ENCODE measurements around the gene TP53BP1. TPM values are rescaled to one million over a fixed set of nuclear protein-coding genes. Genes with fewer than 3 reads are reported as not detected.

TP53BP1 gene
- total RNA-seq, 1 donor from 2014 or later: 61.6 TPM

GRCh38 chr15:43518197-43518761, 25.3 kb upstream of the TP53BP1 start:
- DNase-seq (ENCODE audit: low spot score): no peak

GRCh38 chr15:43517354-43518196, 24.6 kb upstream of the TP53BP1 start, which contains the start of gene MAP1A:
MAP1A (plus strand) TSS chr15:43517608; CDS start chr15:43521474, 3,866 bp downstream.
- DNase-seq (ENCODE audit: low spot score): no peak

- DNase-seq (ENCODE audit: low spot score): no peak
Measured at GRCh38 chr15:43516801-43517353, 23.9 kb upstream of the TP53BP1 start.

- no peak for DNase-seq (ENCODE audit: low spot score)
Measured at GRCh38 chr15:43516185-43516584, 23.2 kb upstream of the TP53BP1 start.

GRCh38 chr15:43515741-43516140, 22.8 kb upstream of the TP53BP1 start:
- DNase-seq (ENCODE audit: low spot score): no peak

- no peak for DNase-seq (ENCODE audit: low spot score)
Measured at GRCh38 chr15:43514241-43515057, 21.5 kb upstream of the TP53BP1 start.

GRCh38 chr15:43513550-43513949, 20.6 kb upstream of the TP53BP1 start:
- no peak for DNase-seq (ENCODE audit: low spot score)

GRCh38 chr15:43511012-43511885, 18.3 kb upstream of the TP53BP1 start:
- DNase-seq (ENCODE audit: low spot score): no peak

GRCh38 chr15:43510200-43511011, 17.4 kb upstream of the TP53BP1 start:
- peak; percentile 98 for DNase-seq (ENCODE audit: low spot score)

- no peak for DNase-seq (ENCODE audit: low spot score)
Measured at GRCh38 chr15:43509660-43510199, 16.8 kb upstream of the TP53BP1 start.

GRCh38 chr15:43508991-43509659, 16.2 kb upstream of the TP53BP1 start:
- no peak for DNase-seq (ENCODE audit: low spot score)

GRCh38 chr15:43508421-43508820, 15.5 kb upstream of the TP53BP1 start:
- DNase-seq (ENCODE audit: low spot score): no peak

- no peak for DNase-seq (ENCODE audit: low spot score)
Measured at GRCh38 chr15:43505738-43506137, 12.8 kb upstream of the TP53BP1 start.

GRCh38 chr15:43499635-43500034, 6.7 kb upstream of the TP53BP1 start:
- DNase-seq (ENCODE audit: low spot score): no peak

- DNase-seq (ENCODE audit: low spot score): no peak
Measured at GRCh38 chr15:43498990-43499389, 6.0 kb upstream of the TP53BP1 start.

GRCh38 chr15:43493703-43494472, 932 bp upstream of the TP53BP1 start:
- DNase-seq (ENCODE audit: low spot score): no peak

GRCh38 chr15:43492266-43492665, 690 bp downstream of the TP53BP1 start:
- DNase-seq (ENCODE audit: low spot score): no peak

- no peak for DNase-seq (ENCODE audit: low spot score)
Measured at GRCh38 chr15:43489191-43489590, 3.8 kb downstream of the TP53BP1 start.

GRCh38 chr15:43488790-43489189, 4.2 kb downstream of the TP53BP1 start:
- DNase-seq (ENCODE audit: low spot score): no peak
